ENCODE data around the gene AGO4.
"Not testable (repeated sequence)": the region's sequence is repeated elsewhere in the genome, so short reads cannot be mapped to it uniquely, and the experiment has no call there.

Gene AGO4

DNA sequence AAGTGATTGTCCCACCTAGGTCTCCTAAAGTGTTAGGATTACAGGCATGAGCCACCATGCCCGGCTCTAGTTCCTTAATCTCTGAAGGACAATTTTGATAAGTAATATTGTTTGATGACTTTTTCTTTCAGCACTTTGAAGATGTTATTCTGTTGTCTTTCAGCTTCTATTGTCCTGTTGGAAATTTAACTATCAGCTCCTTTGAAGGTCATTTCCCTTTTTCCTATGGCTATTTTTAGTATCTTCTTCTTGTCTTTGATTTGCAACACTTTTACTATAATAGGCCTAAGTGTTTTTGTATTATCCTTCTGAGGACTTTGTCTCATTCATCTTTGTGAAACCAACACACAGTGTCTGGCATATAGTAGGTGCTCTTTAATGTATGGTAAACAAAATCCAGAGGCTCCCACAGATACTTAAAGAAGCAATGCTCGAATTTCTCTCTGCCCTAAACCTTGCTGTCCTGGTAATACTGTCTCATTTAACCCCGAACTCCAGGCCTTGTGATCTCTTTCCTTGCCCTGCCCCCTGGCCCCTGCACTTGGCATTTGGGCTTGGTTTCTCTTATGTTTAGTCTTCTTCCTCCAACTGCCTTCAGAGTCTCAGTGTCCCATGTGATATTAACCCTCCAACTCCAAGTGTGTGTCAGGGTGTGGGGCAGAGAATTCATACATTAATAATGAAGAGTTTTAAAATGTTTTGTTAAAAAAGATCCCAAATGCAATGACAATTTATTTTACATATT lies 56.2 kb downstream of the AGO4 start:
- DNase-seq (ENCODE audit: low read depth in 2 of 2, low spot score in 1 of 2) = no peak

DNA sequence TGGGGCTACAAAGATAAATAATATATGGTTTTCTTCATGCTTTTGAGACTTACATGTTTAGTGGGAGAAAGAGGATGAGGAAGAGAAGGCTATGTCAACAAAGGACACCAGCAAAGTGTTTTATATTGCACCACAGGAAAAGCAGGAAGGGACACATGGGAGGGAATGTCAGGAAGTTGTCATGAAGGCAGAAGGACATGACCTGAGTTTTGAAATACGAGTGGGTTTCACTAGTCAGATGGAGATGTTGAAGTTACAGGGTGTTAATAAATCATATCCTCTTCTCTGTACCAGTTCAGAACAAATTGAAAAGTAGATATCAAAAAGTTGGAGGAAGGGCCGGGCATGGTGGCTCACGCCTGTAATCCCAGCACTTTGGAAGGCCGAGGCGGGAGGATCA lies 57.0 kb downstream of the AGO4 start:
- no peak for DNase-seq (ENCODE audit: low read depth in 2 of 2, low spot score in 1 of 2)

DNA sequence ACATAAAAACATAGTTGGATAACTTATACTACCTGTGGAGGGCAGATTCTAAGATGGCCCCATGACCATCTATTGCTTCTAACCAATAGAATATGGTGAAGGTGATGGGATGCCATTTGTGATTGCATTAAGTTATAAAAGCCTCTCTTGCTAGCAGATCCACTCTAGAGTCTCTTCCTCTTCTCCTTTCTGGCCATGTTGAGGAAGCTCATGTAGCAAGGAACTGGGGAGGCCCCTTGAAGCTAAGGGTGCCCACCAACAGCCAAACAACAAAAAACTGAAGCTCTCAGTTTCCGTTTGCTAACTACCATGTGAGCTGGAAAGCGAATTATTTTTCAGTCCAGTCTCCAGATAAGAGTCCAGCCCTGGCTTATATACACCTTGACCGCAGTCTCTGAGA lies 59.2 kb downstream of the AGO4 start:
- DNase-seq (ENCODE audit: low read depth in 2 of 2, low spot score in 1 of 2) = no peak

DNA sequence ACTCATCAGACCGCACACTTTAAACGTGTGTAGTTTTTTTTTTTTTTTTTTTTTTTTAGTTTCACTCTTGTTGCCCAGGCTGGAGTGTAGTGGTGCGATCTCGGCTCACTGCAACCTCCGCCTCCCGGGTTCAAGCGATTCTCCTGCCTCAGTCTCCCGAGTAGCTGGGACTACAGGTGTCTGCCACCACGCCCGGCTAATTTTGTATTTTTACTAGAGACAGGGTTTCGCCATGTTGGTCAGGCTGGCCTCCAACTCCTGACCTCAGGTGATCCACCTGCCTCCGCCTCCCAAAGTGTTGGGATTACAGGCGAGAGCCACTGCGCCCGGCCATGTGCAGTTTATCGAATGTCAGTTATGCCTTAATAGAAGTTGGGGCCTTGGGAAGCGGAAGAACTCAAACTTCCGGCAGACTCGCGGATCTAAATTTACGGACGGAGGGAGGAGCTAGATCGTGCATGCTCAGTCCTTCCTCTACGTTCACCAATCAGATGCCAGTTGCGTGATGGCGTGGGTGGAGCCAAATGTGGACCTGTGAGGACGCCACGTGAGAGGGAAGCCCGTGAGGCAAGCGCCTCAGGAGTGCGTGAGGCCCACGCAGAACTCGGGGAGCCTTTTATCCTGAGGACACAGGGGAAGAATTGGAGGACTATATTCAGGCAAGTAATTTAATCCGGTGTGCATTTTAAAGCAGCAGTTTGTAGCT lies 61.6 kb downstream of the AGO4 start:
- DNase-seq (ENCODE audit: low read depth in 2 of 2, low spot score in 1 of 2) = not testable (repeated sequence)

DNA sequence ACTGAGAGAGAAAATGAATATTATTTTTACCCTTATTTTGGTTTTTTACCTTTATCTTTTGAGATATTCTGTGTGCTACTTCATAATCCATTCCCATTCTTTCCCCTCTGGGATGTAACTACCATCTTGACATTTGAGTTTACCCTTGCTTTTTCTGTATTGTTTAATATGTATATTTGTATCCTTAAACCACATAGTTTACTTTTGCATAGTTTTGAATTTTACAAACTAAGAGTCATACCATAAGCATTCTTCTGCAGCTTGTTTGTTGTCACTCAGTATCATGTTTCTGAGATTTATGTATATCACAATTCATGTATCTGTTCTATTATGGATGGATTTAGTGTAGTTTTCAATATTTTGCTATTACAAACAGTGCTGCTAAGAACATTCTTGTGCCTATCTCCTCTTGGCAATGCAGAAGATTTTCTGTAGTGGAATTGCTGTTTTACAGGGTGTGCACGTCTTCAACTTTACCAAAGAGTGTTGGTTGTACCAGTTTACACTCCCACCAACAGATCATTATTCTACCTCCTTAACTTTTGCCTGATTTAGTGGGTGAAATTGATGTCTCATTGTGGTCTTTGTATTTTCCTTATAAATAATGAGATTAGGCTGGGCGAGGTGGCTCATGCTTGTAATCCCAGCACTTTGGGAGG lies 63.0 kb downstream of the AGO4 start:
- no peak for DNase-seq (ENCODE audit: low read depth in 2 of 2, low spot score in 1 of 2)

DNA sequence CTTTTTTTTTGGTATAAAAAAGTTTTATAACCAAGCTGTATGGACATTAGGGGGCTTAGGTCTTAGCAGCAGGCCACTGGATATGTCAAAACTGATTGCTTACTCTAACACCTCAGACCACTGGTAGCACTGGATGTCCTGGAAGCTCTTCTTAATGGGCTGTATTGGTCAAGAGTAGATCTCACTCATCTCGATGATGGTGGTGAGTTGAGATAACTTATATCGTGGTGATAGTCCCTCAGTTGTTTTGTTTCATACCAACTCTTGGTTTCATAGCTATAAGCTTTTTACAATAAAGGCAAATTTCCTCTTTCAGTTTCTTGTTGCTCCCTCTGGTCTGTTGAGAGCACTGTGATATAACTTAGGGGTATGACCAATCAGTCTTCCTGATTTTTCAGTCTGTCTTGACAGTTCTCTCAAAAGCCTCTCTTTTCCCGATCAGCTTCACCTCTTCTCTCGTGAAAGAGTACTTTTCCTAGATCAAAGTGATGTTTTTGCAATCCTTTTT lies 65.5 kb downstream of the AGO4 start:
- no peak for DNase-seq (ENCODE audit: low read depth in 2 of 2, low spot score in 1 of 2)

DNA sequence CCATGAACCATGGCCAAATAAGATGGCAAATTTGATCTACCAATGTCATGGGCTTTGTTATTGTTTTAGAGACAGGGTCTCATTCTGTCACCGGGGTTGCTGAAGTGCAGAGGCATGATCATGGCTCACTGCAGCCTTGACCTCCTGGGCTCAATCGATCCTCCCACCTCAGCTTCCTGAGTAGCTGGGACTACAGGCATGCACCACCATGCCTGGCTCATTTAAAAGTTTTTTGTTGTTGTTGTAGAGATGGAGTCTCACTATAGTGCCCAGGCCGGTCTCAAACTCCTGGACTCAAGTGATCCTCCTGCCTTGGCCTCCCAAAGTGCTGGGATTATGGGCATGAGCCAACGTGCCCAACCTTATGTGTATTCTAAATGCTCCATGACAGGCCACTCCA lies 66.3 kb downstream of the AGO4 start:
- DNase-seq (ENCODE audit: low read depth in 2 of 2, low spot score in 1 of 2) = not testable (repeated sequence)

DNA sequence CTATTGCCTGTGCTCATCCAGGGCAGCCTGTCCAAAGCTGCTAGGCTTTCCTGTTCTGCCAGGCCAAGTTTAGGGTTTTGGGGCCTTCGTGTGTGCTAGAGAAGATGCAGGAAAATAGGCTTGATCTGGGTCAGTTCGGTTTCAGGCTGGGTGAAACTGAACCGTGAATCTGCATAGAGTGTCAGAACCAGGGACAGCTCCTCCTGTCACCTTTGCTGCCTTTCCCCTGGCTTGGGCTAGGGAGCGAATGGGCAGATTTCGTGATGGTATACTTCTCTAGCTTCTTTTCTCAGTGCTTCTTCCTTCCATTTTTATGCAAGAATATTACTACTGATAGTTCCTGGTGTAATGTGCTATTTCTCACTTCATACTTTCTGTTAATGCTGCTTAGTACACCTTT lies 69.2 kb downstream of the AGO4 start:
- DNase-seq (ENCODE audit: low read depth in 2 of 2, low spot score in 1 of 2) = no peak

DNA sequence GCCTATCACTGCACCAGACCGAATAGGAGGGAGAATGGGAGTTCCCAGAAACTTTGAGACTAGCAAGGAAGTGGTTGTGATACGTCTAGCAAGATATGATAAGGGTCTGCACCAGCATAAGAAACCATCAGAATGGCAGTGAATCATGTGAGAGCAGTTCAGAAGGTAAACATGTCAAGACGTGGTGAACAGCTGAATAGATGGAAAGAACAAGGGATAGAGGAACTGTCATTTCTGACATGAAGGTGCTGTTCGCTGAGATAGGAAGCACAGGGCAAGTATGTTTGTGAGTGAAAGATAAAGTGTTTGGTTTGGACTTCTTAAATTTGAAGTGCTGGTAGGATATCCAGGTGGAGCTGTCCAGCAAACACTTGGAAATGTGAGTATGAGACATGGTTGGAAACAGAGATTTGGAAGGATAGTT lies 74.0 kb downstream of the AGO4 start:
- DNase-seq (ENCODE audit: low read depth in 2 of 2, low spot score in 1 of 2) = no peak

DNA sequence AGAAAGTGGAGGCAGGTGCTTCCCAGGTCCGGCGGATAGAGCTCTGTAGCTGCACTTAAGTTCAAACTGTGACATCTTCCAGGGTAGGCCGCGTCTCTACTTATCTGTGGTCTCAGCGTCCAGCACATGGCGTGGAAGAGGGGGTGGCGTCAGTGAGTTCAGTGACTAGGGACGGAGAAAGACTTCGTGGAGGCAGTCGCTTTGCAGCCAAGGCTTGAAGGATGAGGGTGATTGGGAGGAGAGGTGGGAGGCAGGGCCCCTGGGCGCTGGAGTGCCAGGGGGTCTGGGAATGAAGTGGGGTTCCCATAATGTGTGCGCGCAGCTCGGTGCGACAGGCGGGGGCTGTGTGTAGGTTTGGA lies 74.7 kb downstream of the AGO4 start:
- DNase-seq (ENCODE audit: low read depth in 2 of 2, low spot score in 1 of 2) = no peak

DNA sequence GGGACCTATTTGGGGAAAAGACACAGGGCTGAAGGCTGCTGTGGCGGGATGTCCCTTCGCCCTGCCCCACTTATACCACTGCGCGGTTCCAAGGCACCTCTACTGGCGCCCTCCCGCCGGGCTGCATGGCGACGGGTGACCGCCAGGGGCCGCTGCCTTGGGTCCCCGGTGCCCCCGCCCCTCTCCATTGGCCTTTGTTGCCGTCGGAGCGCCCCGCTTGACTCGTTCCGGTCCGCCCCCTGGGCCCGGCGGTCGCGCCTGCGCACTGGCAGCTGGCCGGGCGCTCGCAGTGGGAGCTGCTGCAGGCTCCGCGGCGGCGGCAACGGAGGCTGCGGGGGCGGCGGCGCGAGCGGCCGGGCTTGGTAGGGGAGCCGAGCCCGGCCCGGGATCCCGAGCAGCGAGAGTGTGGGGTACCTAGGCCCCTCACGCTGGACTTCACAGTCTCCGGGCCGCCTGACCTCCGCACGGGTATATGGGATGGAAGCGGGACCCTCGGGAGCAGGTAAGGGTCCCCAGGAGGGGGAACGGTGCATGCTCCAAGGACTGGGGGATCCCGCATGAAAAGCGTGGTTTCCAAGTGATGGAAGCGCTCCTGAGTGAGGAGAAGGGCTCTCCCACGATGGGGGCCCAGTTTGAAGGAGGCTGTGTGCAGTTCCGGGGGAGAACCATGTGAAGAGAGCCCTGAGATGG lies 75.3 kb downstream of the AGO4 start, which contains the start of gene AGO1:
Gene AGO1 (plus strand): TSS at position 265 of the 690 bp plus-strand sequence. CDS start 213 bp downstream, at position 478.
- peak; percentile 94 to 95 for DNase-seq (ENCODE audit: low read depth in 2 of 2, low spot score in 1 of 2)

DNA sequence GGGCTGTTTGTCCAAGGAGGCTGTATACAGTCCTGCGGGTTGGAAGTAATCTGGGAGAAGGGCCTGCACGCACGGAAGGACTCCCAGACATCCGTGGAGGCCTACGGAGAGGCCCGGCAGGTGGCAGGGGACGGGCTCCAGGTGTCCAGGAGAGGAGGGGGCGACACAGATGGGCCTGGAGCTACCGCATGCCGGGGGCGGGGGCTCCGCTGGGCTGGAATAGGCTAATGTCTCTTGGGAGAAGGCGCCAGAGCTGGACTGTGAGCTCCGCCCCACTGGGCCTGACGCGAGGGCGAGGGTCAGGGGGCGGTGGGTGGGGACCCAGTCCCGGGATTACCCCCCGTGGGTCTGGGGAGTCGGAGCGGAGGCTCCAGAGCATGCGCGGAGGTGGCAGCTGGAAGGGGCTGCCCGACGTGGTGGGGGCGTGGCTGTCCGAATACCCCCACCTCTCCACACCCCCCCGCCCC lies 75.9 kb downstream of the AGO4 start:
- peak in 1 of 2 donors; percentile 22 for DNase-seq (ENCODE audit: low read depth in 2 of 2, low spot score in 1 of 2)

DNA sequence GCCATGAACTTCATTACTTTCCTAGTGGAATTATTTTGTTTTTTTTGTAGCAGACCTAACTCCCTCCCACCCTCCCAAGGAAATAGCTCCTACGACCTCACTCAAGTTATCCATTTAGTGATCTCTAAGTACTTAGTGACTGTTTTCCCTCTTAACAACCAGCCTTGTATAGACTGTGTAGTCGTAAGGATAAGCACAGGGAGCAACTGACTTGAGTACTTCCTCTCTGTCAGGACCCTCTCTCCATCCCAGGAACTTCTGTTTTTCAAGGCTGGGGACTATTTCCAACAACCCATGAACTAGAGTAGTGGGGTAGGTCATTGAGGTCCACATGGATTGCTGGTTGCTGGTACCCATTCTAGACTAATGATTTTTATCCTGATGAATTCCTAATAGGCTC lies 77.1 kb downstream of the AGO4 start:
- DNase-seq (ENCODE audit: low read depth in 2 of 2, low spot score in 1 of 2) = no peak

DNA sequence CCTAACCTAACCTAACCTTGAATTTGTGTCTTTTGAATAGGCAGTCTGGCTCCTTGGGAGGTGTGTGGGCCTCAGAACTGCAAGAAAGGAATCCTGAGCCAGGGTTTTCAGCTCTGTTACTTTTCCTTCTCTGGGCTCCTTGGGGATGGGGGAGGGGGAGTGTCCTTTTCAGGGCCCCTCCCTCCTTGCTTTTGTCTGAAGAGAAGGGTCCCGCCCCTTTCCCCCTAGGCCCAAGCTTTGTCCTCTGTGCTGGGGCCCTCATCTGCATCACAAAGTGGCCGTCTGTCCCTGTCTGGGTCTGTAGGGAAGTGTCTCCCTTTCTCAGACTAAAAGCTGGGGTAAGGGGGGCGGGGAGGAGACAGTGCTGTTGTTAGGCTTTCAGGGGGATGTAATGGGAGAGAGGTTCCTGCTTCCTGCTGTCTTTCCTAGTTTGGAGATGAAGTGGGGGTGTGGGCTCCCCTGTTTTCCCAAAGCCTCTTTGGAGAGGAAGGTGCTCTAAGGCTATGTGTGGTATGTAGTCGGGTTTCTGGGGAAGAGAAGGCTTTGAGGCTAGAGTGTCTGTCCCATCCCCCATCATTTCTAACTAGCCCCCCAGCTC lies 78.2 kb downstream of the AGO4 start:
- DNase-seq (ENCODE audit: low read depth in 2 of 2, low spot score in 1 of 2) = no peak

DNA sequence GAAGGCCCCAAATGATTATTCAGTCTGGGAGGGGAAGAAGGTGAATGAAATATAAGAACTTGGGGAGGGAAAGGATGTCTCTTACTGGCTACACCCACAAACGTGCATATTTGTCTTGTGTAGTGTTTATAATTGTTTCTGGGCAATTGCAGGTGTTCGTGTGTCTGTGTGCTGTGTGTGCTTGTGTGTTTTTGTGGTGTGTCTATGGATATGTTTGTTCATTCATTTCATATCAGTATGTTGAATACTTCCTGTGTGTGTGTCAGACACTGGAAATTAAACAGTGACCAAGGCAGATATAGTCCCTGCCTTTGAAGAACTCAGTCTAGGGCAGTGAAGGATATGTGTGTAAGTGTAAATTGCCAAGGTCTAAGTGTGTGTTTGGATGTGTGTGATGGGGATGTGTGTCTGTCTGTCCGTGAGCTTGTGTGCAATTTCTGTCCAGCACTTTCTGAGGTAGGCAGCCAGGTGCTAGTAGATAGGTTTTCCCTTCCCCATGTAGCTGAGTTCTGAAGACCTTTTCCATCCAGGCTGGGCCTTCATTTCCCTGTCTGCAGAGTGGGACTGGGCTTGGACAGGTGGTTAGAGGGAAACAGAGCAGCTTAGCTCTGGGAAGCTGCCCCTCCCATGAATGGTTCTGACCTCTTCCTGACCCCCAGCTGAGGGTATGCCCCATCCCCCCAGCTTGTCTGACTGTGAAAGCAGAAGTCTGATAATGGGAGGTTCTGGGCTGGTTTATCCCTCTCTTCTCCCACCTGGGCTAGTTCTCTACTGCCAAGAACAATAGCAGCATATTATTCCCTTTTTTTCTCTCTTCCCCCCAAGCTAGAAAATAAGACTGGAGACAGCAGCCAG lies 79.0 kb downstream of the AGO4 start:
- DNase-seq (ENCODE audit: low read depth in 2 of 2, low spot score in 1 of 2) = no peak

DNA sequence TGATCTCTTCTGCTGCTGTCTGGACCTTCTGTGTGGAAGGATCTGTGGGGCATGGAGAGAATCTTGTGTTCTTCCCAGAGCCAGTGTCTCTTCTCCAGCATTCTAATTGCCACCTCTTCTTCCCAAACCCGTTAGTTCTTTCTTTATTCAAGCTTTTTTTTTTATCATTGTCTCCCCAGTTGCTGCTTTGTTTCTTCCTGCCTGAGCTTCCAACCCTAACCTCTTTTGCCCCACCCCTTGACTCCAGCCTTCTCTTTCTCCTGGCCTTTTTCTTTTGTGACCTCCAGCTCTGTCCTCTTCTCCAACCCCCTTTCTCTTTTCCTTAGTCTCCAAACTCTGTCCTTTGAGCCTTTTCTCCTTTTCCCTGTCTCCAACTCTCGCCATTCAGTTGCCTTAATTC lies 79.7 kb downstream of the AGO4 start:
- DNase-seq (ENCODE audit: low read depth in 2 of 2, low spot score in 1 of 2) = no peak

DNA sequence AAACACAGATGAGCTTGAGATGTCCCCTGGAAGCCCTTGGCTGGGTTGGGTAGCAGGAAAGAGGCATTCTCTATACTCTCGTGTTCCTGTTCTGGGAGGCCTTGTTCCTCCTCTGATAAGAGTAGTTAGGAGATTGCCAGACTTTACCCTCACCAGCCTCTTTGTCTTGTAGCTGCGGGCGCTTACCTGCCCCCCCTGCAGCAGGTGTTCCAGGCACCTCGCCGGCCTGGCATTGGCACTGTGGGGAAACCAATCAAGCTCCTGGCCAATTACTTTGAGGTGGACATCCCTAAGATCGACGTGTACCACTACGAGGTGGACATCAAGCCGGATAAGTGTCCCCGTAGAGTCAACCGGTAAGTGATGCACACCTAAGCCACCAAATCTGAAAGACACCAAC lies 80.4 kb downstream of the AGO4 start:
- no peak for DNase-seq (ENCODE audit: low read depth in 2 of 2, low spot score in 1 of 2)

DNA sequence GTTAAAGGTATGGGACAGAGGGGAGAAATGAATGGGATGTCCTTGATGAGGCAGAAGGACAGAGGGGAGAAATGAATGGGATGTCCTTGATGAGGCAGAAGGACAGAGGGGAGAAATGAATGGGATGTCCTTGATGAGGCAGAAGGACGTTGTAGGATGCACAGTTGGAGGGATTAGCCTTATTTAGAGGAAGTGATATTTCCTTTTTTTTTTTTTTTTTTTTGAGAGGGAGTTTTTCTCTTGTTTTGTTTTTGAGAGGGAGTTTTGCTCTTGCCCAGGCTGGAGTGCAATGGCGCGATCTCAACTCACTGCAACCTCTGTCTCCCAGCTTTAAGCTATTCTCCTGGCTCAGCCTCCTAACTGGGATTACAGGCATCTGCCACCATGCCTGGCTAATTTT lies 81.2 kb downstream of the AGO4 start:
- not testable (repeated sequence) for DNase-seq (ENCODE audit: low read depth in 2 of 2, low spot score in 1 of 2)

DNA sequence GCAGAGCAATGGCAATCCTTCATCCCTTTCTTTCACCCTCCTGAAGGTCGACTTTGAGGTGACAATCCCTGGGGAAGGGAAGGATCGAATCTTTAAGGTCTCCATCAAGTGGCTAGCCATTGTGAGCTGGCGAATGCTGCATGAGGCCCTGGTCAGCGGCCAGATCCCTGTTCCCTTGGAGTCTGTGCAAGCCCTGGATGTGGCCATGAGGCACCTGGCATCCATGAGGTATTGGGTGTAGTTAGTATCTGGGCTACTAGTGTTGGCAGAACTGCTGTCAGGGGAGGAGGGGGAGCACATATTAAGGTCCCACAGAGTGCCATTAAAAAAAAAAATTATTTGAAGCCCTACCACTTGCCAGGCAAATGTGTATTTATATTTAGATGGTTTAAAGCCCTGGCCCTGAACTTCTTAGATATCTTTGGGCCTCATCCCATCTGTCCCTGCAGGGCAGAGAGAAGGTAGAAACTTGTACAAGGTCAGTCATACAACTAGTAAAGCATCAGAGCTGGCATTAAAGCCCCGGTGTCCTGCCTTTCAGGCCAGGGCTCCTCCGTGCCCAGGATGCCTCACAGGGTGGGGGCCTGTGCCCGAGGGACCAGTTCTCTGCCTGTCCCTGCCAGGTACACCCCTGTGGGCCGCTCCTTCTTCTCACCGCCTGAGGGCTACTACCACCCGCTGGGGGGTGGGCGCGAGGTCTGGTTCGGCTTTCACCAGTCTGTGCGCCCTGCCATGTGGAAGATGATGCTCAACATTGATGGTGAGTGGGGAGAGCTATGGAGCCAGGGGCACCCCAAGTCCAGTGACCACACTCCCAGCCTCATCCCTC lies 85.4 kb downstream of the AGO4 start:
- no peak for DNase-seq (ENCODE audit: low read depth in 2 of 2, low spot score in 1 of 2)

Data from stimulated activated CD8-positive, alpha-beta memory T cell treated with anti-CD3 and anti-CD28 coated beads, Interleukin-4, amount 100 ng/mL, for 4 hours (primary cell).